PC-3 (cell line): Measurements from ENCODE around the gene ANAPC10. TPM values are rescaled to one million over a fixed set of nuclear protein-coding genes. Genes with fewer than 3 reads are reported as not detected.

ENCODE experiments used
- ATAC-seq: fragments of 200-7000 bp; cut with Tn5 transposase; 2 replicates; pipeline ENCODE4 v1.9.1; 2020; ENCODE audit warnings: mild to moderate bottlenecking, moderate library complexity
- BruUV-seq: library from RNA; stranded (reverse); fragments of 400-500 nt; replicated peaks from 2 replicates; lab custom pipeline; 2021; lab: Mats Ljungman, UMichigan
- CTCF ChIA-PET: fragments of 300-600 bp; sonication (Branson Sonifier 250); formaldehyde crosslinking; loops from one replicate; lab custom pipeline; 2022; ENCODE audit warnings: antibody characterized with exemption; lab: Charles Lee
- POLR2A ChIA-PET: fragments of 300-600 bp; sonication (Branson Sonifier 250); formaldehyde crosslinking; loops from one replicate; lab custom pipeline; 2022; ENCODE audit warnings: antibody characterized with exemption; ENCODE audit not compliant: unreplicated experiment; lab: Charles Lee
- DNase-seq: peaks from one replicate; pipeline ENCODE4 v3.0.0-alpha.2; 2015
- H2AFZ ChIP-seq: fragments of 300-600 bp; sonication (generic); 2 replicates; pipeline ENCODE4 v1.6.0; 2016; ENCODE audit warnings: antibody characterized with exemption, low read length
- H3F3A ChIP-seq: fragments of 300-600 bp; sonication (generic); one replicate; pipeline ENCODE4 v1.6.0; 2017; ENCODE audit warnings: antibody characterized with exemption, low read length, control low read depth, mild to moderate bottlenecking; ENCODE audit not compliant: unreplicated experiment
- H3K27ac ChIP-seq: fragments of 300-600 bp; sonication (generic); 2 replicates; pipeline ENCODE4 v1.5.1; 2016; ENCODE audit warnings: mild to moderate bottlenecking, low read length
- H3K27me3 ChIP-seq: fragments of 300-600 bp; sonication (generic); 2 replicates; pipeline ENCODE4 v1.6.1; 2016; ENCODE audit warnings: low read length, mixed read lengths
- H3K36me3 ChIP-seq: fragments of 300-600 bp; sonication (generic); 2 replicates; pipeline ENCODE4 v1.6.1; 2016; ENCODE audit warnings: low read depth, mixed run types, low read length, mixed read lengths
- H3K4me1 ChIP-seq: fragments of 300-600 bp; sonication (generic); 2 replicates; pipeline ENCODE4 v1.5.1; 2016; ENCODE audit warnings: low read length; ENCODE audit not compliant: insufficient read depth
- H3K4me2 ChIP-seq: fragments of 300-600 bp; sonication (generic); 2 replicates; pipeline ENCODE4 v1.6.0; 2016; ENCODE audit warnings: low read length
- H3K4me3 ChIP-seq: fragments of 300-600 bp; sonication (generic); 2 replicates; pipeline ENCODE4 v1.5.1; 2016; ENCODE audit warnings: mild to moderate bottlenecking, low read length, mixed read lengths
- H3K79me2 ChIP-seq: fragments of 300-600 bp; sonication (generic); 2 replicates; pipeline ENCODE4 v1.6.1; 2017; ENCODE audit warnings: low read length, mixed read lengths
- H3K9ac ChIP-seq: fragments of 300-600 bp; sonication (generic); 2 replicates; pipeline ENCODE4 v1.6.0; 2016; ENCODE audit warnings: mild to moderate bottlenecking, low read length
- H3K9me2 ChIP-seq: fragments of 300-600 bp; sonication (generic); replicated peaks from 2 replicates; pipeline ENCODE4 v1.6.1; 2016; ENCODE audit warnings: mixed run types, low read length, mixed read lengths
- H3K9me3 ChIP-seq: fragments of 300-600 bp; sonication (generic); 2 replicates; pipeline ENCODE4 v1.6.1; 2016; ENCODE audit warnings: low read length, mixed read lengths
- H4K20me1 ChIP-seq: fragments of 300-600 bp; sonication (generic); 2 replicates; pipeline ENCODE4 v1.6.1; 2016; ENCODE audit warnings: low read length, mixed read lengths
- EZH2 ChIP-seq: fragments of 300-600 bp; sonication (generic); IDR thresholded peaks from one replicate; pipeline ENCODE4 v1.6.1; 2017; ENCODE audit warnings: antibody characterized with exemption, mild to moderate bottlenecking, low read length; ENCODE audit not compliant: unreplicated experiment
- EZH2phosphoT487 ChIP-seq: fragments of 300-600 bp; sonication (generic); IDR thresholded peaks from 2 replicates; pipeline ENCODE4 v1.6.1; 2018; ENCODE audit warnings: mild to moderate bottlenecking, antibody characterized with exemption, low read length, borderline replicate concordance
- intact Hi-C: fragments of 100-400 bp; cut with micrococcal nuclease; formaldehyde crosslinking; loops from 2 replicates; pipeline ENCODE4 v1.9.0; 2023
- total RNA-seq: library from RNA; depleted of rRNA; stranded (reverse); fragments of >200 nt; gene quantifications from 2 replicates; pipeline ENCODE4 v1.2.3, GENCODE V29; 2014
- TF ChIP-seq, protein P1 (sequence below): fragments of 300-600 bp; sonication (generic); conservative IDR thresholded peaks from 2 replicates; pipeline ENCODE4 v1.5.1; 2017; ENCODE audit warnings: antibody characterized with exemption, low read depth, mild to moderate bottlenecking, low read length

ANAPC10 gene
- total RNA-seq, 1 experiment from 2014 or later, result 33.1 TPM

DNA sequence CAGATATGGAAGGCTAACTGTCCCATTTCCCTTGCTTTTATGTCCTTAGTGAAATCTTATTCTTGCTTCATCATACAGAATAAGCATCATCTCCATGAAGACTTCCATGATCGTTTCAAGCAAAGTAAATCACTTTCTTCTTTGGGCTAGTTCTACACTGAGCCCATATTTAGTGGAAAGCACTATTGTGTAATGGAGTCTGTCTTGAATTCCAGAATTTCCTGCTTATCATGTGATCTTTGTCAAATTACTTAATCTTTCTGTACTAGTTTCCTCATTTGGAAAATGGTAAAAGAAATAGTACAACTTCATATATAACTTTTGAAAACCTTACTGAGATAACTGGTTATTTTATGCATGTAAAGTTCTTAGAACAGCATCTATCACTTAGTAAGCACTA is 7.6 kb downstream of the ANAPC10 start:
- BruUV-seq, result no TSS peak
- H2AFZ ChIP-seq, result no peak overlapping the region
- no peaks in the 10 kb centered on the region for H4K20me1 ChIP-seq
- ChIA-PET CTCF (no interaction called here), POLR2A (no interaction called here)
- H3K9ac ChIP-seq, result no peak overlapping the region
- H3K36me3 ChIP-seq, result peaks cover 56% of the 10 kb centered on the region
- peaks cover 70% of the 10 kb centered on the region for H3K79me2 ChIP-seq
- H3K27me3 ChIP-seq, result no peaks in the 10 kb centered on the region
- DNase-seq, result no peak
- no peak overlapping the region for H3K4me3 ChIP-seq
- ATAC-seq, result no peak
- H3K4me1 ChIP-seq, result no peaks in the 10 kb centered on the region
- TF ChIP-seq EZH2phosphoT487 (no peak), EZH2 (no peak)
- TF ChIP-seq, protein P1, sequence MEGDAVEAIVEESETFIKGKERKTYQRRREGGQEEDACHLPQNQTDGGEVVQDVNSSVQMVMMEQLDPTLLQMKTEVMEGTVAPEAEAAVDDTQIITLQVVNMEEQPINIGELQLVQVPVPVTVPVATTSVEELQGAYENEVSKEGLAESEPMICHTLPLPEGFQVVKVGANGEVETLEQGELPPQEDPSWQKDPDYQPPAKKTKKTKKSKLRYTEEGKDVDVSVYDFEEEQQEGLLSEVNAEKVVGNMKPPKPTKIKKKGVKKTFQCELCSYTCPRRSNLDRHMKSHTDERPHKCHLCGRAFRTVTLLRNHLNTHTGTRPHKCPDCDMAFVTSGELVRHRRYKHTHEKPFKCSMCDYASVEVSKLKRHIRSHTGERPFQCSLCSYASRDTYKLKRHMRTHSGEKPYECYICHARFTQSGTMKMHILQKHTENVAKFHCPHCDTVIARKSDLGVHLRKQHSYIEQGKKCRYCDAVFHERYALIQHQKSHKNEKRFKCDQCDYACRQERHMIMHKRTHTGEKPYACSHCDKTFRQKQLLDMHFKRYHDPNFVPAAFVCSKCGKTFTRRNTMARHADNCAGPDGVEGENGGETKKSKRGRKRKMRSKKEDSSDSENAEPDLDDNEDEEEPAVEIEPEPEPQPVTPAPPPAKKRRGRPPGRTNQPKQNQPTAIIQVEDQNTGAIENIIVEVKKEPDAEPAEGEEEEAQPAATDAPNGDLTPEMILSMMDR, result no peak
- H3K27ac ChIP-seq, result no peak overlapping the region
- no peaks in the 10 kb centered on the region for H3F3A ChIP-seq
- H3K4me2 ChIP-seq, result no peak overlapping the region
- no peaks in the 10 kb centered on the region; the same call in 1 of the 2 replicates for H3K9me3 ChIP-seq
- intact Hi-C loops, result no loop called here
- H3K9me2 ChIP-seq, result no peaks in the 10 kb centered on the region

DNA sequence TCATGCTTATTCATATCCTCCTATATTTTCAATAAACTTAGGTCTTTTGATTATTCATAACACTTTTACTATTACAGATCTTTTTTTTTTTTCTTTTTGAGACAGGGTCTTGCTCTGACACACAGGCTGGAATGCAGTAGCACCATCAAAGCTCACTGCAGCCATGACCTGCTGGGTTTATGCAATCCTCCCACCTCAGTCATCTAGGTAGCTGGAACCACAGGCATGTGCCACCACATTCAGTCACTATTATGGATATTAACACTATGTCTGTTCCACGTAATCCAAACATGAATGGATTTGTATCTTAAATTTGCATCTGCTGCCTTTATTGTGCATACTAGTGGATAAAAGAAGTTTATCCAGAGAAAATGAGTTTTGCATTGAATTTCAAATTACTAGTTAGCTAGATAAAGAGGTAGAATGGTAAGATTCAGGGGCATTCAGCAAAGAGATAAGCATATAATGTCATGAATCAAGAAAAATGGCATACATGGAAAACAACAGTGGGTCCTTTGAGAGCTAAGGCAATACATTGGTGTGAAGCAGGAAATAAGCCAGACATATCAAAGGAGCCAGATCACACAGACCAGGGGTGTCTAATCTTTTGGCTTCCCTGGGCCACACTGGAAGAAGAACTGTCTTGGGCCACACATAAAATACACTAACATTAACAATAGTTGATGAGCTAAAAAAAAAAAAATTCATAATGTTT is 13.9 kb downstream of the ANAPC10 start:
- no peak for ATAC-seq
- no peaks in the 10 kb centered on the region for H3K9me3 ChIP-seq
- no peaks in the 10 kb centered on the region for H3F3A ChIP-seq
- ChIA-PET CTCF (no interaction called here), POLR2A (no interaction called here)
- no peak for DNase-seq
- no peaks in the 10 kb centered on the region for H3K4me1 ChIP-seq
- intact Hi-C loops, result no loop called here
- H2AFZ ChIP-seq, result no peak overlapping the region
- H4K20me1 ChIP-seq, result no peaks in the 10 kb centered on the region
- H3K27ac ChIP-seq, result no peak overlapping the region
- peaks cover 42% of the 10 kb centered on the region for H3K79me2 ChIP-seq
- peaks cover 19% of the 10 kb centered on the region for H3K36me3 ChIP-seq
- TF ChIP-seq EZH2, result no peak
- TF ChIP-seq, protein P1, result no peak
- no peak for TF ChIP-seq EZH2phosphoT487
- no peak overlapping the region for H3K9ac ChIP-seq
- BruUV-seq, result no TSS peak
- no peak overlapping the region for H3K4me2 ChIP-seq
- H3K9me2 ChIP-seq, result no peaks in the 10 kb centered on the region
- no peak overlapping the region for H3K4me3 ChIP-seq
- H3K27me3 ChIP-seq, result no peaks in the 10 kb centered on the region

DNA sequence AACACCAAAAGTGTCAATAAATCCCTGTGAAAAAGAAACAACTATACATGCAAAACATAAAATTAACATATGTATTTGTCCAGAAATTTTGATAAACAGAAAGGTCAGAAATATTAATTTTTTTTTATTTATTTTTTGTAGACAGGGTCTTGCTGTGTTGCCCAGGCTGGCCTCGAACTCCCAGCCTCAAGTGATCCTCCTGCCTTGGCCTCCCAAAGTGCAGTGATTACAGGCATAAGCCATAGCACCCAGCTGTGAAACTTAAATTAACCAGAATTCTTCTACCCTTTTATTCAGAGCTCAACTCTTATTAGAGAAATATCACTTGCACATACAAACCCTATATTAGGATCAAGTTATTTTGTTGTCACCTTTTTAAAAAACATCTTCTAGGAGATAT is 16.2 kb downstream of the ANAPC10 start:
- H3K27me3 ChIP-seq, result no peaks in the 10 kb centered on the region
- ATAC-seq (no peak), DNase-seq (no peak)
- POLR2A ChIA-PET, result no interaction called here
- no TSS peak for BruUV-seq
- no peak overlapping the region for H3K4me3 ChIP-seq
- no peaks in the 10 kb centered on the region for H3F3A ChIP-seq
- CTCF ChIA-PET, result no interaction called here
- intact Hi-C loops, result no loop called here
- H4K20me1 ChIP-seq, result no peaks in the 10 kb centered on the region
- no peak overlapping the region for H3K4me2 ChIP-seq
- no peaks in the 10 kb centered on the region for H3K9me2 ChIP-seq
- no peaks in the 10 kb centered on the region for H3K4me1 ChIP-seq
- no peak for TF ChIP-seq EZH2
- TF ChIP-seq EZH2phosphoT487, result no peak
- TF ChIP-seq, protein P1, result no peak
- no peak overlapping the region for H2AFZ ChIP-seq
- H3K9me3 ChIP-seq, result no peaks in the 10 kb centered on the region
- peaks cover 28% of the 10 kb centered on the region for H3K36me3 ChIP-seq
- no peak overlapping the region for H3K9ac ChIP-seq
- H3K79me2 ChIP-seq, result peaks cover 48% of the 10 kb centered on the region
- no peak overlapping the region for H3K27ac ChIP-seq
